ENCODE results near the gene MICAL3.

GRCh38 chr22:17924076-17924475 is 100.3 kb downstream of the MICAL3 start:
- no peak for TF ChIP-seq POLR2AphosphoS5 (IDR thresholded peaks at IDR 0.05)
- TF ChIP-seq, protein P1, sequence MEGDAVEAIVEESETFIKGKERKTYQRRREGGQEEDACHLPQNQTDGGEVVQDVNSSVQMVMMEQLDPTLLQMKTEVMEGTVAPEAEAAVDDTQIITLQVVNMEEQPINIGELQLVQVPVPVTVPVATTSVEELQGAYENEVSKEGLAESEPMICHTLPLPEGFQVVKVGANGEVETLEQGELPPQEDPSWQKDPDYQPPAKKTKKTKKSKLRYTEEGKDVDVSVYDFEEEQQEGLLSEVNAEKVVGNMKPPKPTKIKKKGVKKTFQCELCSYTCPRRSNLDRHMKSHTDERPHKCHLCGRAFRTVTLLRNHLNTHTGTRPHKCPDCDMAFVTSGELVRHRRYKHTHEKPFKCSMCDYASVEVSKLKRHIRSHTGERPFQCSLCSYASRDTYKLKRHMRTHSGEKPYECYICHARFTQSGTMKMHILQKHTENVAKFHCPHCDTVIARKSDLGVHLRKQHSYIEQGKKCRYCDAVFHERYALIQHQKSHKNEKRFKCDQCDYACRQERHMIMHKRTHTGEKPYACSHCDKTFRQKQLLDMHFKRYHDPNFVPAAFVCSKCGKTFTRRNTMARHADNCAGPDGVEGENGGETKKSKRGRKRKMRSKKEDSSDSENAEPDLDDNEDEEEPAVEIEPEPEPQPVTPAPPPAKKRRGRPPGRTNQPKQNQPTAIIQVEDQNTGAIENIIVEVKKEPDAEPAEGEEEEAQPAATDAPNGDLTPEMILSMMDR (IDR thresholded peaks at IDR 0.05; ENCODE audit: poor library complexity, severe bottlenecking), result no peak
- no peak for TF ChIP-seq EZH2 (IDR thresholded peaks at IDR 0.05; ENCODE audit: borderline replicate concordance, insufficient read depth, low read length, poor library complexity, severe bottlenecking)
- TF ChIP-seq EP300 (conservative IDR thresholded peaks at IDR 0.05; ENCODE audit: poor library complexity, severe bottlenecking), result no peak
- TF ChIP-seq SMC3 (conservative IDR thresholded peaks at IDR 0.05; ENCODE audit: poor library complexity), result no peak
- TF ChIP-seq TAF1 (IDR thresholded peaks at IDR 0.05; ENCODE audit: low read depth), result no peak
- TF ChIP-seq RAD21 (conservative IDR thresholded peaks at IDR 0.05), result no peak

Measured in neural cell (in vitro differentiated cells).